SKM-1 treated with dmso at 0.1 percent for 144 hours (cell line): Measurements from ENCODE around the gene SLC16A11.
"Not testable (repeated sequence)": the region's sequence is repeated elsewhere in the genome, so short reads cannot be mapped to it uniquely, and the experiment has no call there.

Experiments used
- DNase-seq: peaks from one replicate; lab custom pipeline; 2025; ENCODE audit not compliant: unreplicated experiment; lab: John Stamatoyannopoulos, UW

The SLC16A11 gene

DNA sequence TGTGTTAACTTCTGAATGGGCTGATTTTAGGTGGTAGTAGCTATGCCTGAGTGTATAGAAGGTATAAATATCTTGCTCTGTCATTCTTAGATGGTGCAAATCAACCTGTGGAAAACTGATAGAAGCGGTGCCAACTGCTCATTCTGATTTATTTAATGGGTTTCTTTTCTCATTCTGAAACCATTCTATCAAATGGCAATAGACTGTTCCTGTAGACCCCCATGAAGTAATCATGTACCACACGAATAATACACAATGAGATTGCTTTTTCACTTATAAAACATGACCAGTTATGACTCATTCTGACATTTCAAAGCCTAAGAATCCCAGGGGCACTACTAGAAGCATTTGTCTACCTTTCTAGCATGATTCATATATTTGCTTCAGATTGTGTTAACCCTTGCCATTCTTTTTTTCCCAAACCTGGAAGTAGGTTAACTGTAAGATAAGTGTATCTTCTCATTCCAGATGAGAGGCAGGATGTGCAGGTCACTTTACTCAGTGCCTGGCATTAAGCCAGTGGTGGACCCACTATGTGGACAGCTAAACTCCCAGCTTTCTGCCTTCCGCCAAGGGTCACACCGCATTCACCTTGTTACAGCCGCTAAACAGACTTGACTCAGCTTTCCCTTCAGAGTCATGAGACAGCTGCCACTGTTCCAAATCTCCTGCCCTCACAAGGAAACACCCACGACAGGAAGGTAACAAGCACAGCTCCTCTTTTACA lies 16.4 kb upstream of the SLC16A11 start:
- DNase-seq, result no peak

DNA sequence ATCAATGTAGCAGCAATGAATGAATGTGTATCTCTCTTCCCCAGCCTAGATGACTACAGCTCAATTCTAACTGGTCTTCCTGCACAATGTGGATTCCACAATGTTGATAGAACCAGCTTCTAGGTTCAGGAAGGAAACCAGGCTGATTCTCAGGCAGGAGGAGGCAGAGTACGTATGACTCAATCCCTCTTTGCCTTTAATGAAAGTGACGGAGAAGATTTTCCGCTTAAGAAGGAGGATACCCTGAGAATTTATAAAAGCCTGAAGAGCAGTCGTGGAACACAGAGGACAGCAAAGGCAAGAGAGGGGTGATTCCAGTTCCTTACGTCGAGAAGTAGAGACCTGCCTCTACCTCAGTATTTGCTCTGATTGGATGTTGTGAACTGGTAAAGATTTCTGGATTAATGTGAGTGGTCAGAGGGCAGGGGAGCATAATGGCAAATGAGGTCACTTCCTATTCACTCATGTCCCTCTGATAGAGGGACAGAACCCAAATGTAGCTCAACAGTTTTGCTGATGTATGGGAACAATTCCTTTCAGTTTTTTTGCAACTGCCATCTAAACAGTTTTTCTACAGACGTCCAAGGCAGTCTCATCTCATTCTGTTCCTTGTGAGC lies 15.0 kb upstream of the SLC16A11 start:
- no peak for DNase-seq

DNA sequence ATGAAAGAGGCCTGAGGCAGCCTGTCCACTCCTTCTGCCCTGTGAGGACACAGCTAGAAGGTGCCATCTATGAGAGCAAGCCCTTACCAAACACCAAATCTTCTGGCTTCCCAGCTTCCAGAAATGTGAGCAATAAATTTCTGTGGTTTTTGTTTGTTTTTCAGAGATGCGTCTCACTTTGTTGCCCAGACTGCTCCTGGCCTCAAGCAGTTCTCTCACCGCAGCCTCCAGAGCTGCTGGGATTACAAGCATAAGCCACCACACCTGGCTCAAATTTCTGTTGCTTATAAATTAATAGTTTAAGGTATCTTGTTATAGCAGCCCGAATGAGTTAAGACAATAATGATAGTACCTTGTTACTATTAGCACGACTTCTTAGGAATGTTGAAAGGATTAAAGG lies 12.5 kb upstream of the SLC16A11 start:
- no peak for DNase-seq

DNA sequence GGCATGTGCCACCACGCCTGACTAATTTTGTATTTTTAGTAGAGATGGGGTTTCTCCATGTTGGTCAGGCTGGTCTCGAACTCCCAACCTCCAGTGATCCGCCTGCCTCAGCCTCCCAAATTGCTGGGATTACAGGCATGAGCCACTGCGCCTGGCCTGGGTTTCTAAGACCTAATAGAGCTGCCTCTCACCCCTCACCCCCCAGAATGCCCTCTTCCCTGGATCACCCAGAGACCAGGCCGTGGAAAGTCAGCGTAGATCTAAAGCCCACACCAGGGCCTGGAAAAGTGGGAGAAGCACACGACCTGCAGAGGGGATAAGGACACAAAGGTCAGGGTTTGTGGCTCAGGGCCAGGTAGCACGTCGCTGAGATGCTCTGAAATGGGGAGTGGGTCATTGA lies 6.7 kb upstream of the SLC16A11 start:
- DNase-seq, result not testable (repeated sequence)

DNA sequence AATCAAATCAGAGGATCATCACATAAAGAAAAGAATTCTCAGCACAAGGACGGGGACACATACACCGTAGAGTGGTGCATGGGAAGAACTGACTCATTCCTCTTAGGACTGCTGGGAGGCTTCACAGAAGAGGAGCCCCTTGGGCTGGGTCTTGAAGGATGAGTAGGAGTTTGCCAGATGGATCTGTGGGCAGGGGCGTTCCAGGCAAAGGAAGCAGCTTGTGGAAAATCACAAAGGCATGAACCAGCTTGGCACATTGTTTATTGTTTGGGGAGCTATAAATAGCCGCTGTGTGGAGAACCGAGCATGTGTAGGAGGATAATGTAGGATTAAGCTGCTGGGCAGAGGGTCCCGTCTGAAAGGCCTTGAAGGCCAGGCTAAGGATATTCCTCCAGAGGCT lies 5.1 kb upstream of the SLC16A11 start:
- no peak for DNase-seq

DNA sequence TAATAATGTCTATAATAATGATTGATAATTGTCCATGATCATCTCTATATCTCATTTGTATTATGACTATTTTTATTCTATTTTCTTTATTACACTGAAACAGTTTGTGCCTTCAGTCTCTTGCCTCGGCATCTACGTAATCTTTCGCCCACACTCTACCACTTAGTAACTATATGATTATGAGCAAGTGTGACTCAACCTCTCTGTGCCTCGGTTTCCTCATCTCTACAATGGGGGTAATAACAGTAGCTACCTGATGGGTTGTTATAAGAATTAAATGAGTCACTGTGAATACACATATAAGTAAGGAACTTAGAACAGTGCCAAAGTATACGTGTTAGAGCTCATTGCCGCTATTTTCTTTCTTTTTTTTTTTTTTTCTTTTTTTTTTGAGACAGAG lies 3.7 kb upstream of the SLC16A11 start:
- no peak for DNase-seq

DNA sequence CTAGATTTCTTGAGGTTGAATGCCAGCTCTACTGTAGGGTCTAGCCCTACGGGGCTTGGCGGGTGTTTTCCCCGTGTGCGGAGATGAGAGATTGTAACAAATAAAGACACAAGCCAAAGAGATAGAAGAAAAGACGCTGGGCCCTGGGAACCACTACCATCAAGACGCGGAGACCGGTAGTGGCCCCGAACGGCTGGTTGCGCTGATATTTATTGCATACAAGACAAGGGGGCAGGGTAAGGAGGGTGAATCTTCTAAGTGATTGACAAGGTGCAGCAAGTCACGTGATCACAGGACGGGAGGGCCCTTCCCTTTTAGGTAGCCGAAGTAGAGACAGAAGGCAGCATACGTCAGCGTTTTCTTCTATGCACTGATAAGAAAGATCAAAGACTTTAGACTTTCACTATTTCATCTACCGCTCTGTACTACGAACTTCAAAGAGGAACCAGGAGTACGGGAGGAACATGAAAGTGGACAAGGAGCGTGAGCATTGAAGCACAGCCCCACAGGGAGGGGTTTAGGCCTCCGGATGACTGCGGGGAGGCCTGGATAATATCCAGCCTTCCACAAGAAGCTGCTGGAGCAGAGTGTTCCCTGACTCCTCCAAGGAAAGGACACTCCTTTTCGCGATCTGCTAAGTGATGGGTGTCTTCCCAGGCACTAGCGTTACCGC lies 3.0 kb upstream of the SLC16A11 start:
- not testable (repeated sequence) for DNase-seq

DNA sequence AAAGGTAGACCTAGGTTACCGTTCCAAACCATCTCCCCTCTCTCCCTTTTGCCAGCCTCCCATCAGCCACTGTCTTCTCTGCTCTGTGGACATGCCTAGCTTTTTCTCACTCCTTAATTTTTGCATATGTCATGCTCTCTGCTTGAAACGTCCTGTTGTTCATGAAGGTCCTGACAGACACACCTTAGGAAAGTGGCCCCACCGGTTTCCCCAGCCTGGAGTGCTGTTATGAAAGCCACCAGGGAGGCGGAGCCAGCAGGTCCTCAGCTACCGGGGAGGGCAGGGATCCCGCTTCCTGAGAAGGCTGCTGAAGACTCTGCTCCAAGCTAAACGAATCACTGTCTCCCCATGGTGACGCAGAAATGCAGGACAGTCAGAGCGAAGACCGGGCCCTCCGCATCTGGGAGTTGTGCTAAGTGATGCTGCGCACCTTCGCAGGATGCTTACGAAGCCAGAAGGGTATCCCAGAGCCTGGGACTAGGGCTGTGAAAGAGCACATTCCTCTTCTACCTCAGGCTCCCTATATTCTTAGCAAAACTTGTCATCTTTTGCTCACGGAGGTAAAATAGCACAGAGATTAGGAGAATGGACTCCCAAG lies 2.3 kb upstream of the SLC16A11 start:
- DNase-seq, result no peak

DNA sequence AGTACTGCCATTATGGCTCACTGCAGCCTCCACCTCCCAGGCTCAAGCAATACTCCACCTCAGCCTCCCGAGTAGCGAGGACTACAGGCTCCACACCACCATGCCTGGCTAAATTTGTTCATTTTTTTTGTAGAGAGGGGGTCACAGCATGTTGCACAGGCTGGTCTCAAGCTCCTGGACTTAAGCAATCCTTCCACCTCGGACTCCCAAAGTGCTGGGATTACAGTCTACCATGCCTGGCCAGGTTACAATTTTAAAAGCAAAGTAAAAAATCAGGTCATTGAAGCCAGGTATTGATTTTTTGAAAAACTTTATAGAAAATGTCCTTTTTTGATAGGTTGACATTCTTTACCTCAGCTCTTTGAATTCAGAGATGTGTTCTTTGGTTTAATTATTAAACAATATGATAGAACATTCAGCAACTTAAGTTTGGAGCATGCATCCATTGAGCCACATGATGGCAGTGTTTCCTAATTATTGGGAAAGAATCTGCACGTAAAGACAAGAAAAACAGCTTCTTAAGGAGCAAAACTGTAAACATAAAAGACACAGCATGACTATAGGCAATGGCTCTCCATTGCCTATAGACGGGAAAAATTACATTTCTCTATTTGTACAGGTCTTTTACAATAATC lies 1.7 kb upstream of the SLC16A11 start:
- DNase-seq, result no peak

DNA sequence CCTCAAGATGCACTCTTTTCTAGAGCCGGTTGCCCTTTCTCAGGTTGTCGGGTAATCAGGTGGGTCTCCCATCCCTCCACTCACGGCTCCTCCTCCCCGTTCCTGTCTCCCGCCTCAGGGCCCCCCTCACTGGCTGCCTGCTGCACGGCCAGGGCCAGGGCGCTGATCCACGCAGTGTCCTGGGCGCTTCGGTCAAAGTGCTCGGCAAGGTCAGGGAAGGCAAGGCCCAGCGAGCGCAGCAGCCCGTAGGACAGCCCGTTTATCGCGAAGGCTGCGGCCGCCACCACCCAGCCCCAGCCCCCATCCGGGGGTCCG lies 753 bp downstream of the SLC16A11 start:
- DNase-seq, result no peak

DNA sequence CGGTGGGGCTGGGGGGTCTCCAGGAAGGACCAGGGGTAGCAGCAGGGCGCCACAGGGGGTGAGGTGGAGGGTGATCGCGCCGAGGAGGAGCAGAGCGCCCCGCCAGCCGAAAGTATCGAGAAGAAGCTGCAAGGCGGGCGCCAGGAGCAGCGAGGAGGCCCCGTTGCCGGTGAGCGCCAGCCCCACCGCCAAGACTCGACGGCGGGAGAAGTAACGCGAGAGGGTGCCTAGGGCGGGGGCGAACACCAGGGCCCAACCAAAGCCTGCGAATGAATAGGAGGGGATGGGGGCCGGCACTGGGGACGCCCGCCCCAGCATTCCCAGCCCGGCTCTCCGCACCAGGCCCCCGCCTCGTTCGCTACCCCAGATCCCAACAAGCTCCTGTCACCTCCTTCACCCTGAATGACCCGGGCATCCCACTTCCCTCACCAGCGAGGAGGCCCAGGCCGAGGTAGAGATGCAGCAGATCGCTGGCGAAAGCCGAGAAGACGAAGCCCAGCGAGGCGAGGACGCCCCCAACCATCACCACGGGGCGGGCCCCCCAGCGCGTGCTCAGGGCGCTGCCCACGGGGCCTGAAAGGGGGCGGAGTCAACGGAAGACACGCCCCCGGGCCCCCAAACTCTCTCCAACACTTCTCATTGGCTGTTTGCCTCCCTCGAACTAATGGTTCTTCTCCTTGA lies 1.3 kb downstream of the SLC16A11 start:
- no peak for DNase-seq

DNA sequence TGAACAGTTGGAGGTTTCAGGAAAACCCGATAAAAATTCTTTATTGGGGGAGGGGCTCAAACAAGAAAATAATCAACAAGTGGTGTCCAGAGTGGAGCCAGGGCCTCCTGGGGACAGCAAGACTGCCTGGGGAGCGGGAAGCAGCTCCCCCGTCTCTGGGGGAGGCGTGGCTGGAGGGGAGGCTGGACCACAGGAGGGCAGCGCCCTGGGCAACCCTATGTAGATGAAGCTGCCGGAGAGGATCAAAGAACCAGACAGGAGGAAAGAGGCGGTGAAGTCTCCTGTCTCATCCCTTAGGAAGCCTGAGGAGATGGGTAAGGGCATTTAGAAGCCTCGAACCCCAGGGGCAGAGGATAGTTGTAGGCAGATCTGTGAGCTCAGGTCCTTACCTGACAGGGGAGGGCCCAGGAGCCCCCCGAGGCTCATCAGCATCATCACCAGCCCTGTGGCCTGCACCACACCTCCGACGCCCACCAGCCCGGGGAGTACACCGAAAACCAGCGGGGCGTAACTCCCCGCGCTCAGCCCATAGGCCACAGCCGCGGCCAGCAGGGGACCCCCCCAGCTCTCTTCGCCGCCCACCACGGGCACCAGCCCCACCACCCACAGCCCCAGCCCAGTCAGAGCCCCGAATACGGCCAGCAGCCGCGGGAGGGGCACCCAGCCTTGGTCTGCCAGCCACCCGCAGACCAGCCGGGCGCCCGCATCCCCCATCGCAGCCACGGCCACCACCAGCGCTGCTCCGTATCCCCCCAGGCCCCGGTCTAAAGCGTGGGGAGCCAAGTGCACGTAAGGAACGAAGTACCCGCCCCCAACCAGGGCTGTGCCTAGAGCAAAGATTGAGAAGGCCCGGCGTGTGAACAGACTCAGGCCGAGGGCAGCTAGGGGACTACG lies 2.0 kb downstream of the SLC16A11 start:
- DNase-seq, result no peak

DNA sequence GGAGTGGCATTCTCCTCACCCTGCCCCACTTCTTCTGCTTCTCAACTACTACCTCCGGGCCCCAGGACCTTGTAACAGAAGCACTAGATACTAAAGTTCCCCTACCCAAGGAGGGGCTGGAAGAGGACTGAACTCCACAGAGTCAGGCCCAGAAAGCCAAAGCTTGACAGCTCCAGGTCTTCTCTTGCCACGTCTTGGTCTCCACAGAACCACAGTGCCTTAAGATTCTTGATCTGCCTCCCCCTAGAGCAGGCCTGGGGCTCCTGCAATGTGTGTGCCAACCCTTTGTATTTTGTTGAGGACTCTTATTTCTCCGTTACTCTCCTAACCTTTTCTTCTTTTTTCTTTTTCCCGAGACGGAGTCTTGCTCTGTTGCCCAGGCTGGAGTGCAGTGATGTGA lies 4.1 kb downstream of the SLC16A11 start:
- no peak for DNase-seq

DNA sequence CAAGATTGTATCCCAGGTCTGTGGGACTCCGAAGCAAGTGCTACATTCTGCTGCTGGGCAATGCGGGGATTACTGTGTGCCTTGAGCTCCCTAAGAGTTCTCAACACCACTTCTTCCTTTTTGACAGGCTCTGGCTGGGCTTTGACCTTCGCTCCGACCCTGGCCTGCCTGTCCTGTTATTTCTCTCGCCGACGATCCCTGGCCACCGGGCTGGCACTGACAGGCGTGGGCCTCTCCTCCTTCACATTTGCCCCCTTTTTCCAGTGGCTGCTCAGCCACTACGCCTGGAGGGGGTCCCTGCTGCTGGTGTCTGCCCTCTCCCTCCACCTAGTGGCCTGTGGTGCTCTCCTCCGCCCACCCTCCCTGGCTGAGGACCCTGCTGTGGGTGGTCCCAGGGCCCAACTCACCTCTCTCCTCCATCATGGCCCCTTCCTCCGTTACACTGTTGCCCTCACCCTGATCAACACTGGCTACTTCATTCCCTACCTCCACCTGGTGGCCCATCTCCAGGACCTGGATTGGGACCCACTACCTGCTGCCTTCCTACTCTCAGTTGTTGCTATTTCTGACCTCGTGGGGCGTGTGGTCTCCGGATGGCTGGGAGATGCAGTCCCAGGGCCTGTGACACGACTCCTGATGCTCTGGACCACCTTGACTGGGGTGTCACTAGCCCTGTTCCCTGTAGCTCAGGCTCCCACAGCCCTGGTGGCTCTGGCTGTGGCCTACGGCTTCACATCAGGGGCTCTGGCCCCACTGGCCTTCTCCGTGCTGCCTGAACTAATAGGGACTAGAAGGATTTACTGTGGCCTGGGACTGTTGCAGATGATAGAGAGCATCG lies 5.6 kb downstream of the SLC16A11 start:
- DNase-seq, result no peak

DNA sequence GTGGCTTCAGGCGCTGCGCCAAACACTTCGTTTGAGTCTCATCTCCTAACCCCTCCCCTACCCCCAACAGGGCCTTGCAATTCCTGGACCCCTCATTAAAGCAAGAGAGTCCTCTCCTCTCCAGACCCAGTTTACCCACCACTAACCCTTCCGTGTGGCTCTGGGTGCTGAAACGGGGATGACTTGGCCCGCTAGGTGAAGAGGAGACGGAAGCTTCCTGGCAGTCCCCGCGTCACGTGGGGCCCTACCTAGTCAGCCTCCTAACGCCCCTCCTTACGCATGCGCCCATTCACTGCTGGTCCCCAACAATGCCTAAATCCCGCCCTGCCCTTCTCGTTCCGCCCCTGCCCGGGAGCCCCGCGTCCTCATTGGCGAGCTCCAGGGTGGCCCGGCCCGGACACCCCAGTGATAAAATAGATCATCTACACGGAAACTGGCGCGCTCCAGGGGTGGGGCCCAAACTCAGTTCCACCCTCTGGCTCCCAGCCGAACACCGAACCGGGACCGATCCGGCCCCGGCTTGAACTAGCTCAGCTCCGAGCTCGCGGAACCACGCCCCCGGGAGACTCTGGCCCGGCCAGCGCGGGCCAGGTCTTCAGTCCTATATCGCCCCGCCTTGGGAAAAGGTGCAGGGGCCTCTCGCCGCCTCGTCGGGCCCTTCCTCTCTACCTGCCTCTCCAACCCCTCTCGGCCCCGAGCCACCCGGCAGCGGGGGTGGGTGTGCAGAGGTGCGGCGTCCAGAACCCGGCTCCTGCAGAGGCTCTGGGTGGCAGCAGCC lies 8.1 kb downstream of the SLC16A11 start, which contains the start of gene SLC16A13:
Gene SLC16A13, plus strand, starts transcription at position 425 of the 778 bp plus-strand sequence. CDS start 368 bp downstream, outside the sequence.
- DNase-seq, result peak; percentile 74

DNA sequence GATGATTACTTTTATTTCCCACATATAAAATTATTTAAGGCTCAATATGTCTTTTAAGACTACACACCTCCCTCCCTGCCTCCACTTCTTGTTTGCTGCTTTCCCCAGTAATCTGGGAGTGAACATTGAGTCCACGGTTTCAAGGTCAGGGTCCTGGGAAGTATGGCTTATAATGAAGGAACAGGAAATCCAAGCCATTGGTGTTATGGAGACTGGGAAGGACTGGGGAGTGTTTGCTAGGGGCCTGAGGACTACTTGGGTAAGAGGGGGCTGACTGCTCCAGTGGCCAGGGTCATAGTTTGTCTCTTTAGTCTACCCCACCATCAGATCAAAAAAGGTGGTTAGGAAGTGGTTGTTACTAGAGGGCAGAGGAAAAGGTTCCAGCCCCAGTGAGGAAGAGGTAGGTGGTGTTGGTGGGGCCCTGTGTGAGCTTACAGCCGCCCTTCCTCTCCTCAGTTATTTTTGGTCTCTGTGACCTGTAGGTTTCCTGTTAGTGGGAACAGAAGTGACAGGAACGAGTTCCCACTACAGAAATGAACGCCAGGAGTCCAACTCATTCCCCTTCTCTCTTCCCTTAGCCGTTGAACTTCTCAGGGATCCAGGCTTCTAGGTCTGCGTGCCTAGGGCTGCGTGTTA lies 8.8 kb downstream of the SLC16A11 start:
- DNase-seq, result peak; percentile 19

DNA sequence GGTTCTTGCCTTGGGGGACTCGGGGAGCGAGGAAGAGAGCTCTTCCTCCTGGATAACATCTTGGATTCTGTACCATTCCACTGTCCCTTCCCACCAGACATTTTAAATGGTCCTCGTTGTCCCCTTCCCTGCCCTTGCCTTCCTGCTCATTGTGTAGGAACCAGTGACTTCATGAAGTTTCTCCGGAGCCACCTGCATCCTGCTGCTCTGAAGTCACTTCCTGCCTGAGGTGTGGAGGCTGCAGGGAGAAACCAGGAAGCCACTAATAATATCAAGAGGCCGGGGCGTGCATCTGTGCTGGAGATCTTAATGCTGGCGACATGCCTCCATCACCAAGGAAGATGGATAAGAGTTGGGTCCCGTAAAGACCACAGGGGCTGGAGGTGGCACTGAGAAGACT lies 14.2 kb downstream of the SLC16A11 start:
- DNase-seq, result no peak

DNA sequence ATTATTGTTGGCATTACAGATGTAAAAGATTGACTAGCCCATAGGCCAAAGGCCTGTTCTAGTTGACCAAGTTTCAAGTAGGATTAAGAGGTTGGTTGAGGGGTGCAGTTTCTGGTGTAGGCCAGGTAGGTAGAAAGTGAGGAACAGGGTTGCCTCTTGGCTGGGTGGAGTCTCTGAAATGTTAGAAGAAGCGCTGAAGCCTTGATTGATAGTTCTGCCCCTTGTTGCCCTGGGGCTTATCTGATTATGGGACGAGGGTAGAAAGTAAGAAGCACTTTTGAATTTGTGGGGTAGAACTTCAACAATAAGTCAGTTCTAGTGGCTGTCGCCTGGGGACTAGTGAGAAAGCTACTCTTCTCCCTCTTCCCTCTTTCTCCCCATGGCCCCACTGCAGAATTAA lies 14.8 kb downstream of the SLC16A11 start:
- no peak for DNase-seq
